Stimulated activated CD4-positive, alpha-beta T cell treated with anti-CD3 and anti-CD28 coated beads, Interleukin-4, amount 100 ng/mL, for 24 hours (primary cell): ENCODE data around the gene SLC52A1.
"Not testable (repeated sequence)": the region's sequence is repeated elsewhere in the genome, so short reads cannot be mapped to it uniquely, and the experiment has no call there.

Source experiments
- DNase-seq: peaks from one replicate; pipeline ENCODE4 v3.0.0-alpha.2; 2020

Gene SLC52A1

GRCh38 chr17:5035315-5035714, at the start of gene SLC52A1:
TSS of gene SLC52A1 (minus strand) at chr17:5035426. CDS start at chr17:5034606, 820 bp downstream.
- no peak for DNase-seq

DNA sequence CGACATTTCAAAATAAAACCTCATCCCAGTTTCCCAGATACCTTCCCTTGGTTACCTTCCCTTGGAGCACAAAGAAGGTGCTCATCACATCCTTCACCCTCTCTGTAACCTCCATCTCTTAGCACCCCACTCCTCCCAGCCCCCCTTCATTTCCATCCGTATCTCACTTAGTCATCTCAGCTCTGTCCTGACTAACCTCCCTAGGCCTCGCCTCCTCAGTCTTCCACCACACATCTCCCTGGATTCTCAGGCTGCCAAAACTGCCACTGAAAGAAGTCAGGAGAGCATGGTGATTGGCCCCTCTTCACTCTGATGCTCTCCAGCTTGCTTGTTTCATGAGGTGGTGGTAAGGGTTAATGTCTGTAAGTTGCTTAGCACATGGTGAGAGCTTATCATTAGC, 45.4 kb upstream of the SLC52A1 start:
- no peak for DNase-seq

GRCh38 chr17:5078106-5079028, 43.1 kb upstream of the SLC52A1 start, which contains the start of gene ZFP3:
TSS of gene ZFP3 (plus strand) at chr17:5078467. CDS start at chr17:5091505, 13,038 bp downstream.
- peak; percentile 78 for DNase-seq

- DNase-seq, result no peak
Measured at GRCh38 chr17:5077781-5078105, 42.5 kb upstream of the SLC52A1 start.

- not testable (repeated sequence) for DNase-seq
Measured at GRCh38 chr17:5077275-5077674, 42.0 kb upstream of the SLC52A1 start.

DNA sequence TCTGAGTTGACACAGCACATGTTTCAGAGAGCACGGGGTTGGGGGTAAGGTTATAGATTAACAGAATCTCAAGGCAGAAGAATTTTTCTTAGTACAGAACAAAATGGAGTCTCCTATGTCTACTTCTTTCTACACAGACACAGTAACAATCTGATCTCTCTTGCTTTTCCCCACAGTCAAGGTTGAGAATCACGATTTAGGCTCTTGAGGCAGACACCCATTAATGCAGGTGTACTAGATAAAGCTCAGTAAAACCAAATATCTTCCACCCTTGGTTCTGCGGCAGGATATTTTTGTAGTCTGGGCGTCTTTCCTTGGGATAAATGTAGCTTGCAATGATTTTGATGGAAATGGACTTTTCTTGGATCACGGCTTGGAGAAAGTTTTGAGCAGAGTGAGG, 40.2 kb upstream of the SLC52A1 start:
- DNase-seq, result not testable (repeated sequence)

- DNase-seq, result no peak
Measured at GRCh38 chr17:5069724-5070123, 34.5 kb upstream of the SLC52A1 start.

GRCh38 chr17:5068236-5068635, 33.0 kb upstream of the SLC52A1 start:
- DNase-seq, result no peak

GRCh38 chr17:5065227-5065744, 30.1 kb upstream of the SLC52A1 start:
- no peak for DNase-seq

DNA sequence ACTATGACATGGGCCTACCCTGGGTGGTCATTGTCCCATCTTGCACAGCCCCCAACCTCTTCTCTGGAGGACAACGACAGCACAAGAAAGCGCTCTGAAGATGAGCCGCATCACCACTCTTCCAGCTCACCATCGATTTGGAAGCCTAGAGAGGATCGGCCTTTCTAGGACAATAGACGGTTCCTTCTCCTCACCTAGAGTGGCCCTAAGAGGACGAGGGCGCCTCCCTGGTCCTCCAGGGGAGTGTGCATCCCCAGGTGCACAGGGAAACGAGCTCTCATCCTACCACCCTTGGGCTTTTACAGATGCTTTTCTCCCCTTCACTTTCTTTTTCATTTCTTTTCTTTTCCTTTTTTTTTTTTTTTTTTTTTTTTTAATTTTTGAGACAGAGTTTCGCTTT, 20.3 kb upstream of the SLC52A1 start:
- no peak for DNase-seq

DNA sequence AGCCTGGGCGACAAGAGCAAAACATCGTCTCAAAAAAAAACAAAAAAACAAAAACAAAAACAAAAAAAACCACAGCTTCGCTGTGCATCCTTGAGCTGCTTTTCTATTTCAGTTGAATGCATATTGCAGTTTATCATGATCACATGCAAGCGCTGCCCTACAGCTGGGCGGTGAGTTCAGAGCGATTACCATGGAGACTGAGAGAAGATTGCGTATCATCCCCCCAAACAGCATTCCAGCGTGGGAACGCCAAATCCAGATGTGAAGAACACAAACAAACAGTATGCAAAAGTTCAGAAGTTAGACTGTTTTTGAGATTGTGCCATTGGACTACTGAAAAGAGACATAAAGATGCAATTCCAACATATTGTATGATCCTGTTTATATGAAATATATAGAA, 15.1 kb upstream of the SLC52A1 start:
- no peak for DNase-seq

DNA sequence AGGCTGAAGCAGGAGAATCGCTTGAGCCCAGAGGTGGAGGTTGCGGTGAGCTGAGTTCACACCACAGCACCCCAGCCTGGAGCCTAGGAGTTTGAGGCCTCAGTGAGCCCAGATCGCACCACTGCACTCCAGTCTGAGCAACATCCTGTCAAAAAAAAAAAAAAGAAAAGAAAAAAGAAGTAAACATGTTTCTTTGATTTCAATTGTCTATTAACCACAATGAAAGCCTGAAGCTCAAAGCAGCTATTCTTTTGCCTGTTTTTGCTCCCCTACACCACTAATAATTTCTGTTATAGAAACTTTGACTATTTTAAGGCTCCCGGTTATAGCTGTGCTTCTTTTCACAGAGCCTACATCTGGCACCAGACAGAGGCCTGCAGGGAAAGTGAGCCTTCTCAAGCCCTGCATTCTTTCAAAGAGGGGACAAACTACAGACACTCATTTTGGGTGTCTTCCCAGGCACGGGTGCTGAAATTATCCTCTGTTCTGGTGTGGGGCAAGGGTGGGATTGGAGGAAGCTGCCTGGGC, 14.2 kb upstream of the SLC52A1 start:
- DNase-seq, result peak; percentile 45

DNA sequence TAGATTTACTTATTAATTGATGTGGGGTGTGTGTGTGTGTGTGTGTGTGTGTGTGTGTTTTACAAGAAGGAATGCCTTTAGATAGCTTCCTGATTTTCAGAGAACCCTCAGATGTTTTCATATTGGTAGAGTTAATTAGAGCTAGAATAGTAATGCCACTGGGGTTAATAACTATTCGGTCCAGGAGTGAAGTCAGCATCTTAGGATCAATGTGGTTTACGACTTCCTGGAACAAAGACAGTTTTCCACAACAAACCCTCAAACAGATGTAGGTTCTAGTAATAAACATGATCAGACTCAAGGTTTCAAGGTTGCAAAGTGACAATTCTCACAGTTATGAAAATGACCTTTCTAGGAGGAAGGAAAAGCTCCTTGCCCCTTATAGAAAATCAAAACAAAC, 12.2 kb upstream of the SLC52A1 start:
- no peak for DNase-seq

DNA sequence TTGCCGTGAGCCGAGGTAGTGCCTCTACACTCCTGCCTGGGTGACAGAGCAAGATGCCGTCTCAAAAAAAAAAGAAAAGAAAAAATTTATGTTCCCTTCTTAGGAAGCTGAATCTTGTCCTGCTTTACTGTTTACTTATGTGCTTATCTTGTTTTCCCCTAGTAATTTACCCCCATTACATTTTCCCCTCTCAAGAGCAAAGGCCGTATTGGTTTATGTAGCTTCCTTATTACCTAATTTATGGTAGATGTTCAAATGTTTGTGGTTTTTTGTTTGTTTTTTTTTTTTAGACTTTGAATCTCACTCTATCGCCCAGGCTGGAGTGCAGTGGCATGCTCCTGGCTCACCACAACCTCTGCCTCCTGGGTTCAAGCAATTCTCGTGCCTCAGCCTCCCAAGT, 10.3 kb upstream of the SLC52A1 start:
- DNase-seq, result no peak

DNA sequence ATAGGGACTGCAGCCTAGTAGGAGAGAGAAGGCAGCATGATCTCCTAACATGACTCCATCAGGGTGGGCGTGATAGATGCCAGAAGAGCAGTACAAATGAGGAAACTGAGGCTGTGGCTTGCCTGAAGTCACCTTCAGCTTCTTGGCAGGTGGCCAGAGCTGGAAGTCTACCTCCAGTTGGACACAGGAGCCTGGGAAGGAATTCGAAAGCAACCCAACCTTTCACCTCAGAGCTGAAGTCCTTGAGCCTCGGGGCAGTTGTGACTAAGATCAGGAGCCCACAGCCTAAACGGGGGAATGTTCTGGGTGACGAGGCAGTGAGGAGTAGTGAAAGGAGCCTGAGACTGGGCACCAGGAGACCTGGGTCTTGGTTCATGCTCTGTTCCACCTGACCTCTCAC, 9.4 kb upstream of the SLC52A1 start:
- DNase-seq, result no peak

DNA sequence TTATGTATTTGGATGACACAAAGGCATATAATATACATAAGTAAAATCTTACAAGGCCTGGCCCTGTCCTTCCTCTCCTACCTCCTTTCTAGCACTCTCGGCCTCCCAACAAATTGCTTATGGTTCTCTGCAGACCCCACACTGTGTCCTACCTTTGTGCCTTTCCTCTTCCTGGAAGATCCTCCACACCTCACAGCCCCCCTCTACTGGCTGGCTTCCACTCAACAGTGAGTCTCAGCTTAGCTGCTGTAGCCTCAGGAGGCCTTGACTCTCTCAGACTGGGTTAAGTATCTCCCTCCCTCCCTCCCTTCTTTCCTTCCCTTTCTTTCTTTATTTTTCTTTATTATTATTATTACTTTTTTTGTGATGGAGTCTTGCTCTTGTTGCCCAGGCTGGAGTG, 8.3 kb upstream of the SLC52A1 start:
- DNase-seq, result no peak

DNA sequence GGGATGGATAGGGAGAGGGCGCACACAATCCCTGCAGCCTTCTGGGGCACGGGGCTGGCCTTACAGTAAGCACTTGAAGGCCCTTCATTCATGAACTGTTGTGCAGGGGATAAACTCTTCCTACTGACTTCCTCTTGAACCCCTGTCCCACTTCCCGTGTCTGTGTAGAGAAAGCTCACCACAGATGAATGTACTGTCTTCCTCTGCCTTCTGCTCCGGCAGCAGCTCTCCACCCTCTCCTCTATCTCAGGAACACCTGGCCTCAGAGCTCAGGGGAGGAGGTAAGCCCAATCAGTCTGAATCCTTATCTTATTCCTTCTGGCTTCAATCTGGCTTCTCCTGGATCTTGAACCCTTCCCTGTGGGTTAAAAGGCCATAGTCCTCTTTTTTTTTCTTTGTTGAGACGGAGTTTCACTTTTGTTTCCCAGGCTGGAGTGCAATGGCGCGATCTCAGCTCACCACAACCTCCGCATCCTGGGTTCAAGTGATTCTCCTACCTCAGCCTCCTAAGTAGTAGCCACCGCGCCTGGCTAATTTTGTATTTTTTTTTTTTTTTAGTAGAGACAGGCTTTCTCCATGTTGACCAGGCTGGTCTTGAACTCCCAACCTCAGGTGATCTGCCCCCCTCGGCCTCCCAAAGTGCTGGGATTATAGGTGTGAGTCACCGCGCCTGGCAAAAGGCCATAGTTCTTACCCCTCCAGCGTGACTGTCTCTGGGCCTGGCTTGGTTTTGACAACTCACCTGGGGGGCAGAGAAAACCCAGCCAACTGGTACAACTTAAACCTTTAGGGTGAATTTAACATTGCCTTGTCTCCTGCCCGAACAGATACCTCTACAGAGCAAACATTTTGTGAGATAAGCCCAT, 7.2 kb upstream of the SLC52A1 start:
- DNase-seq, result no peak

DNA sequence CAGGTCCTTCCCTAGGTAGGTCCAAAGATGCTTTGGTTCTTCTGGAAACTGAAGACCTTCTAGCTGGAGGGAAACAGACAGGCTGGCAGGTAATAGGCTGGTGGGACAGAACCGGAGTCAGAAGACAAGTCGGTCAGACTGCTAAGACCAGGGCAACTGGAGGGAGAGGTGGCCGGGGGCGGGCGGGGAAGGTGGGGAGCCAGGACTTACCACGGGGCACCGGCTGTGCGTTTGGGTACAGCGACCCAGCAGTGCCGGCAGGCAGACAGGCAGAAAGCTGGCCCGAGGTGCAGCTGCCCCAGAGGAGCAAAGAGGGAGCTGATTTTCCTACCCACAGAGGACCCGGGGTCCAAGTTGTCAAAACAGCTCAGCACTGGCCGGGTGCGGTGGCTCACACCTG, 575 bp downstream of the SLC52A1 start:
- DNase-seq, result no peak

DNA sequence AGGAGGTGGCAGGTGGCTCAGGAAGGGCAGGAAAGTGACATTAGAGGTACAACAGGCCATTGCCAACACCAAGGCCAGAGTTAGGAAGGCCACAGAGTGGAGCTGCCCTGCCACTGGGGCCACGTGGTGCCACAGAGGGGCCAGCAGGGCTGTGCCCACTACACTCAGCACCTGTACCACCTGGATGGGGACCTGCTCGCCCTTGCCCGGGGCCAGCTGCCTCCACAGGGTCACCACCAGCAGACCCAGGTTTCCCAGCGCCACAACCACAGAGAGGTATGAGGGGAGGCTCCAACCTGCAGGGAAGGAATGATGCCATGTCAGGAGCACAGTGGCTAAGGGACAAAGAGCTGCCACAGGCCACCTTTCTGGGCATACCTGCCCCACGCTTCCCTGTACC, 1.2 kb downstream of the SLC52A1 start:
- DNase-seq, result no peak

DNA sequence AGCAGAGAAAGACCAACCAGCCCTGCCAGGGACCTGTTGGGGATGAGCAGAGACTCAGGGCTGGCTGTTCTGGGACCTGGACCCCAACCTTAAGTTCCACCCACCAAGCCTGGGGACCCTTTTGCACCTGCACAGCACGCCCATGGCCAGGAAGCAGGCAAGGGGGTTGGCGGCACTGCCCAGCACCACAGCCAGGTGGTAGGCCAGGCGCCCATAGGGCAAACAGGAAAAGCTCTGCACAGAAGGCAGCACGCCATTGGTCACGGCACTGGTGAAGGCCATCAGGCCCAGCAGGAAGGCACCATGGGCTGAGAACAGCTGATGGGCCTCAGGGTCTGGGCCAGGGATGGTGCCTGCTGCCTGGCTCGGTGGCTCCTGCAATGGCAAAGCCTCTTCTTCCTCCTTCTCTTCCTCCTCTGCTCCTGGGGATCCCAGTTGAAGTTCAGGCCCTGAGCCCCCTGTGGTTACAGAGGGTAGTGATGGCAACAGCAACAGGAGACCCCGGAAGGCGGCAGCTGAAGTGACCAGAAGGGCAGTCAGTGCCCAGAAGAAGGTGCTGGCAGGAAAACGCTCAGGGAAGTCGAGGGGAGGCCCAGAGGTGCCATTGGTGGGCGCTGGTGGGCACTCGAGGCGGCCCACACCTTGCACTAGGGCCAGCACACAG, 1.7 kb downstream of the SLC52A1 start:
- no peak for DNase-seq

GRCh38 chr17:5032865-5033264, 2.4 kb downstream of the SLC52A1 start:
- no peak for DNase-seq

GRCh38 chr17:5031365-5032082, 3.7 kb downstream of the SLC52A1 start:
- DNase-seq, result peak; percentile 87
